HEK293 (cell line): ENCODE data around the gene FOXN1.

Experiments
- CTCF ChIA-PET: fragments of 350-600 bp; formaldehyde crosslinking; extraction: SDS; loops from one replicate; lab custom pipeline; 2021; ENCODE audit warnings: antibody characterized with exemption; lab: Yijun Ruan, JAX
- POLR2A ChIA-PET: fragments of 300-600 bp; formaldehyde crosslinking; extraction: SDS; loops from one replicate; lab custom pipeline; 2020; ENCODE audit warnings: antibody characterized with exemption, inconsistent platforms; lab: Yijun Ruan, JAX
- H3K27ac ChIP-seq: fragments of 200-500 bp; sonication (Bioruptor generic); 2 replicates; pipeline ENCODE4 v1.5.1; 2014; ENCODE audit warnings: low read depth, low read length, control low read depth, inconsistent platforms; ENCODE audit errors: extremely low read depth
- H3K36me3 ChIP-seq, 2 experiments: fragments of 200-500 bp in 1 of 2; sonication (Bioruptor generic) in 1 of 2; 1 replicate in 1 of 2; 2 replicates in 1 of 2; pipeline ENCODE4 v1.5.1; 2014 to 2017; ENCODE audit warnings: inconsistent platforms in 2 of 2, low read length in 2 of 2; ENCODE audit not compliant: control insufficient read depth in 2 of 2, insufficient read depth in 1 of 2
- H3K4me1 ChIP-seq: fragments of 200-500 bp; sonication (Bioruptor generic); 2 replicates; pipeline ENCODE4 v1.5.1; 2014; ENCODE audit warnings: mild to moderate bottlenecking, low read length, inconsistent platforms; ENCODE audit not compliant: control insufficient read depth, insufficient read depth
- H3K4me3 ChIP-seq: 2 replicates; pipeline ENCODE4 v1.5.1; 2011; ENCODE audit warnings: low read depth, mild to moderate bottlenecking, control low read depth, low read length, moderate library complexity
- H3K9me3 ChIP-seq: fragments of 200-500 bp; sonication (Bioruptor generic); 2 replicates; pipeline ENCODE4 v1.5.1; 2014; ENCODE audit warnings: low read depth, low read length, inconsistent platforms; ENCODE audit not compliant: control insufficient read depth, insufficient read depth
- KLF17 ChIP-seq: fragments of 450-650 bp; formaldehyde crosslinking; IDR thresholded peaks from 2 replicates; pipeline ENCODE4 v1.5.1; 2016; ENCODE audit warnings: missing biosample characterization, missing genetic modification characterization
- KLF8 ChIP-seq: fragments of 450-650 bp; formaldehyde crosslinking; IDR thresholded peaks from 2 replicates; pipeline ENCODE4 v1.5.1; 2016; ENCODE audit warnings: missing biosample characterization, missing genetic modification characterization
- KLF9 ChIP-seq: fragments of 450-650 bp; formaldehyde crosslinking; IDR thresholded peaks from 2 replicates; pipeline ENCODE4 v1.5.1; 2016; ENCODE audit warnings: missing biosample characterization, missing genetic modification characterization, low read depth
- OVOL3 ChIP-seq: fragments of 450-650 bp; formaldehyde crosslinking; IDR thresholded peaks from 2 replicates; pipeline ENCODE4 v1.5.1; 2016; ENCODE audit warnings: missing biosample characterization, missing genetic modification characterization
- SP2 ChIP-seq: fragments of 450-650 bp; formaldehyde crosslinking; IDR thresholded peaks from 2 replicates; pipeline ENCODE4 v1.5.1; 2016; ENCODE audit warnings: missing biosample characterization, missing genetic modification characterization
- ZBTB10 ChIP-seq: fragments of 450-650 bp; formaldehyde crosslinking; IDR thresholded peaks from 2 replicates; pipeline ENCODE4 v1.5.1; 2016; ENCODE audit warnings: missing biosample characterization, missing genetic modification characterization
- ZBTB6 ChIP-seq: fragments of 450-650 bp; formaldehyde crosslinking; IDR thresholded peaks from 2 replicates; pipeline ENCODE4 v1.5.1; 2017; ENCODE audit warnings: missing biosample characterization, missing genetic modification characterization
- ZBTB8A ChIP-seq: fragments of 450-650 bp; formaldehyde crosslinking; IDR thresholded peaks from 2 replicates; pipeline ENCODE4 v1.5.1; 2016; ENCODE audit warnings: missing biosample characterization, missing genetic modification characterization
- ZEB2 ChIP-seq: fragments of 450-650 bp; formaldehyde crosslinking; IDR thresholded peaks from 2 replicates; pipeline ENCODE4 v1.5.1; 2016; ENCODE audit warnings: missing biosample characterization, missing genetic modification characterization
- ZNF2 ChIP-seq: fragments of 450-650 bp; formaldehyde crosslinking; IDR thresholded peaks from 2 replicates; pipeline ENCODE4 v1.5.1; 2016; ENCODE audit warnings: missing biosample characterization, missing genetic modification characterization
- ZNF341 ChIP-seq: fragments of 450-650 bp; formaldehyde crosslinking; IDR thresholded peaks from 2 replicates; pipeline ENCODE4; 2016; ENCODE audit warnings: low read depth, missing biosample characterization, missing genetic modification characterization
- ZNF37A ChIP-seq: fragments of 450-650 bp; IDR thresholded peaks from 2 replicates; pipeline ENCODE4 v1.5.1; 2018; ENCODE audit warnings: missing biosample characterization, missing genetic modification characterization
- ZNF391 ChIP-seq: fragments of 450-650 bp; formaldehyde crosslinking; IDR thresholded peaks from 2 replicates; pipeline ENCODE4 v1.5.1; 2016; ENCODE audit warnings: low read depth, missing biosample characterization, missing genetic modification characterization, borderline replicate concordance
- ZNF423 ChIP-seq: fragments of 450-650 bp; formaldehyde crosslinking; IDR thresholded peaks from 2 replicates; pipeline ENCODE4 v1.5.1; 2016; ENCODE audit warnings: missing biosample characterization, missing genetic modification characterization
- ZNF530 ChIP-seq: fragments of 450-650 bp; formaldehyde crosslinking; IDR thresholded peaks from 2 replicates; pipeline ENCODE4 v1.5.1; 2016; ENCODE audit warnings: low read depth, missing biosample characterization, missing genetic modification characterization
- ZNF558 ChIP-seq: fragments of 450-650 bp; formaldehyde crosslinking; IDR thresholded peaks from 2 replicates; pipeline ENCODE4 v1.5.1; 2016; ENCODE audit warnings: missing biosample characterization, missing genetic modification characterization
- ZNF560 ChIP-seq: fragments of 450-650 bp; formaldehyde crosslinking; IDR thresholded peaks from 2 replicates; pipeline ENCODE4 v1.5.1; 2017; ENCODE audit warnings: missing biosample characterization, missing genetic modification characterization, borderline replicate concordance
- ZNF571 ChIP-seq: fragments of 450-650 bp; formaldehyde crosslinking; IDR thresholded peaks from 2 replicates; pipeline ENCODE4 v1.5.0; 2017; ENCODE audit warnings: missing biosample characterization, missing genetic modification characterization
- ZNF596 ChIP-seq: fragments of 450-650 bp; IDR thresholded peaks from 2 replicates; pipeline ENCODE4 v1.5.0; 2018; ENCODE audit warnings: missing biosample characterization, mild to moderate bottlenecking, missing genetic modification characterization, moderate library complexity
- ZNF692 ChIP-seq: fragments of 450-650 bp; formaldehyde crosslinking; IDR thresholded peaks from 2 replicates; pipeline ENCODE4 v1.5.1; 2016; ENCODE audit warnings: missing biosample characterization, missing genetic modification characterization
- ZNF76 ChIP-seq: fragments of 450-650 bp; formaldehyde crosslinking; IDR thresholded peaks from 2 replicates; pipeline ENCODE4; 2016; ENCODE audit warnings: low read depth, missing biosample characterization, missing genetic modification characterization, borderline replicate concordance
- ZNF768 ChIP-seq: fragments of 450-650 bp; formaldehyde crosslinking; IDR thresholded peaks from 2 replicates; pipeline ENCODE4 v1.5.1; 2018; ENCODE audit warnings: missing biosample characterization, mild to moderate bottlenecking, missing genetic modification characterization
- ZNF777 ChIP-seq: fragments of 450-650 bp; formaldehyde crosslinking; IDR thresholded peaks from 2 replicates; pipeline ENCODE4 v1.5.1; 2017; ENCODE audit warnings: missing biosample characterization, missing genetic modification characterization, borderline replicate concordance
- ZNF792 ChIP-seq: fragments of 450-650 bp; formaldehyde crosslinking; IDR thresholded peaks from 2 replicates; pipeline ENCODE4 v1.5.1; 2016; ENCODE audit warnings: missing biosample characterization, missing genetic modification characterization
- ZNF843 ChIP-seq: fragments of 450-650 bp; formaldehyde crosslinking; IDR thresholded peaks from 2 replicates; pipeline ENCODE4 v1.5.1; 2016; ENCODE audit warnings: missing biosample characterization, missing genetic modification characterization
- ZSCAN4 ChIP-seq: fragments of 450-650 bp; formaldehyde crosslinking; IDR thresholded peaks from 2 replicates; pipeline ENCODE4 v1.5.1; 2017; ENCODE audit warnings: missing biosample characterization, missing genetic modification characterization

The FOXN1 gene

GRCh38 chr17:28570716-28571360, 64.7 kb downstream of the FOXN1 start (continued):
- TF ChIP-seq ZNF777 (tag by site-specific recombination) (no peak; the same call in 1 of the 2 replicates), ZNF391 (tag by site-specific recombination) (peak; percentile 62; the same call in 1 of the 2 replicates), ZNF341 (tag by site-specific recombination) (peak; percentile 36; the same call in 1 of the 2 replicates), ZNF560 (no peak), ZBTB8A (tag by site-specific recombination) (peak; percentile 48; the same call in 1 of the 2 replicates), ZBTB10 (0 out of 2 replicates have a peak, but pooled peaks have one; percentile 47), ZEB2 (tag by site-specific recombination) (peak; percentile 46; the same call in 1 of the 2 replicates), SP2 (tag by site-specific recombination) (peak; percentile 4), ZNF571 (tag by site-specific recombination) (no peak), ZNF792 (tag by site-specific recombination) (no peak), ZNF530 (tag by site-specific recombination) (no peak), ZNF558 (tag by site-specific recombination) (peak; percentile 7; the same call in 1 of the 2 replicates), ZNF692 (tag by site-specific recombination) (no peak), KLF8 (tag by site-specific recombination) (no peak)

GRCh38 chr17:28571361-28572122, 65.4 kb downstream of the FOXN1 start, which contains the start of gene PIGS:
Gene PIGS (minus strand): TSS chr17:28571524. CDS start chr17:28571496, 28 bp downstream.
- H3K4me1 ChIP-seq, result peaks cover 11% of the 10 kb centered on the region
- ChIA-PET POLR2A (interaction anchor here (0.5 to 3.9 kb wide), 24 partner anchors 8 to 779 kb away, joined by 3 to 68 read pairs (median 7); partner anchors contain the start of genes BLTP2, IFT20, POLDIP2 and RPL23A), CTCF (interaction anchor here (0.6 to 4.5 kb wide), 9 partner anchors 18 to 76 kb away, joined by 3 to 26 read pairs (median 4); no protein-coding TSS in a partner anchor)
- no peaks in the 10 kb centered on the region for H3K9me3 ChIP-seq
- H3K4me3 ChIP-seq, result peak within 1 kb of the TSS; percentile 73
- H3K36me3 ChIP-seq, result peaks cover 32 to 37% of the 10 kb centered on the region in 2 experiments
- peak within 1 kb of the TSS; percentile 84 for H3K27ac ChIP-seq
- TF ChIP-seq OVOL3 (tag by site-specific recombination), result no peak
- TF ChIP-seq ZNF76 (tag by site-specific recombination), result peak; percentile 33; the same call in 1 of the 2 replicates
- TF ChIP-seq ZNF843 (tag by site-specific recombination), result no peak
- TF ChIP-seq ZNF37A (tag by site-specific recombination), result no peak
- 0 out of 2 replicates have a peak, but pooled peaks have one; percentile 8 for TF ChIP-seq KLF9 (tag by site-specific recombination)
- TF ChIP-seq ZBTB6, result no peak
- TF ChIP-seq ZNF2 (tag by site-specific recombination), result no peak
- TF ChIP-seq ZSCAN4 (tag by site-specific recombination), result no peak
- no peak for TF ChIP-seq ZNF596 (tag by site-specific recombination)
- TF ChIP-seq ZNF423, result no peak
- 0 out of 2 replicates have a peak, but pooled peaks have one; percentile 5 for TF ChIP-seq KLF17 (tag by site-specific recombination)
- TF ChIP-seq ZNF768 (tag by site-specific recombination), result no peak
